HG03342 (cell line): ENCODE results near the gene RPRML.
"Not testable (repeated sequence)": the region's sequence is repeated elsewhere in the genome, so short reads cannot be mapped to it uniquely, and the experiment has no call there.

ENCODE experiments used
- ATAC-seq: cut with Tn5 transposase; IDR thresholded peaks from one replicate; pipeline ENCODE4 v1.9.1; 2021; ENCODE audit warnings: mild to moderate bottlenecking, moderate library complexity; ENCODE audit not compliant: unreplicated experiment

Gene RPRML

DNA sequence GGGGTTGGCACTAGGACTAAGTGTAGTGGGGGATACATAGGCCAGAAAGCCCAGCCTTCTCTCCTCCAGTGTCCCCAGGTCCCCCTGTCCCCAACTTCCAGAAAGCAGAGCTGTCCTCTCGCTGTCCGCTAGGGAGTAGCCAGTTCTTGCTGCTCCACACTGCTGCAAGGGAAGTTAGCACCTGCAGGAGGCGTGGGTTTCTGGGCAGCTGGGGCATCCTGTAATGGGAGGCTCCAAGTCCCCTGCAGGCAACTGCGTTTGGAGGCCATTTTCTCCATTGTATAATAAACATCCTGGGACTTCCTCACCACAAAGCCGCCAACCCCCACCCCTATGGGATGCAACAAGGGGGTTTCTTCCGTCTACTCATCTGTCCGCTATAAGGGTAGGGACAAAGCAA, 1.7 kb downstream of the RPRML start:
- no peak for ATAC-seq

DNA sequence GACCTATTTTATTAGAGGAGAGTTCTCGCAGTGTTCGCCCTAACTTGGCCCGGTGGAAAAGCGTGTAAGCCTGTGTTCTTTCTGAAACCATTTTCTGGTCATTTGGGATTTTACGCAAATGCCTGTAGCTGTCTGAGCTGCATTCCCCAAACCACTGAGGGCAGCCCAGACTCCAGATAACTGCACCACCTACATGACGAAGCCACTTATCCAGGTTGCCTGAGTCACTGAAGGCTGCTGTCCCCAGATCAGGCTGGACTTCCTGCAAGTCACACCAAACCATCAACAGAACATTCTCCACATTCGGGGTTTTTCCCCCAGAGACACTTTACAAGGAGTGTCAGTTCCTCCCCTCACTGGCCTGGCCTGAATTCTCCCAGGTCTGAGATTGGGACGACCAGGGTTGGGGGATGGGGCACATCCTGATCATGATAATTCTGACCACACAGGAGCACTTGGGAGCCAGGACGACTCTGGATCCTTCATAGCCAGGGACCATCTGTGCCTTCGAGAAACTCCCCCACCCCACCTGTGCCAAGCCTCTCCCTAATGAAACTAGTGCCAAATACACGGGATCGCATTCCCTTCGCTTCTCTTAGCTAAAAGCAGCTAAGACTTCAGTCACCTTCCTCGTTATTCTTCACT, 2.3 kb downstream of the RPRML start:
- no peak for ATAC-seq

DNA sequence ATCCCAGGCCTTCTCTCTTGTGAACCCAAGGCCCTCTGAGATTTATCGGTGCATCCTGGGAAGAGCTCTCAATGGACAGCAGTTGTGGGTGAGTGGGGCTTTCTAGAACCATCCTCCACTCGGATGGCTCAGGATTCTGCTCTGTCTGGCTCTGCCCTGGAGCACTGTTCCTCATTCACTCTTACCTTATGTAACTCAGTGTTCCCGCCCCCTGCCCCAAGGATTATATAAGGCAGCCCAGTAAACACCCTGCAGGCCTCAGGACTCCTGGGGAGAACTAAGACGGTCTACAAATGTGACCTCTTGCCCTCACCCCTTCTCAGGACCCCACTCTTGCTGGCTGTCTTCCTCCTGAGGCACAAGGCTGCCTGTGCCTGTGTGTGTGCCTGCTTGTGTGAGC, 3.8 kb downstream of the RPRML start:
- ATAC-seq = no peak

DNA sequence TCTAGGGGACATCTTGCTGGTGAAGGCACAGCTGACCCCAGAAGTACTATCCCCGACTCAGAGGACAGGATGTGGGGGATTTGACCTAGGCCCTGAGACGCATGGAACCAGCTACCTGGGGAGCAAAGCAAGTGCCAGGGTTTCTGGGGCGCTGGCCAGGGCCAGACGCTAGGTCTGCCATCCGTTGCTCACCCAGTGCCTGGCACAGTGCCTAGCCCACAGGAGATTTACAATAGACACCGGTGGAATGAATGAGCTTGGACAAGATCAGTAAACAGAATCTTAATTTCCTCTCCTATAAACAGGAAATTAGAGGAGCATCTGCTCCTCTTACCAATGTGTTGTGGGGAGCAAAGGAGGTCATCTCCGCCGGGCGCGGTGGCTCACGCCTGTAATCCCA, 5.0 kb downstream of the RPRML start:
- no peak for ATAC-seq

DNA sequence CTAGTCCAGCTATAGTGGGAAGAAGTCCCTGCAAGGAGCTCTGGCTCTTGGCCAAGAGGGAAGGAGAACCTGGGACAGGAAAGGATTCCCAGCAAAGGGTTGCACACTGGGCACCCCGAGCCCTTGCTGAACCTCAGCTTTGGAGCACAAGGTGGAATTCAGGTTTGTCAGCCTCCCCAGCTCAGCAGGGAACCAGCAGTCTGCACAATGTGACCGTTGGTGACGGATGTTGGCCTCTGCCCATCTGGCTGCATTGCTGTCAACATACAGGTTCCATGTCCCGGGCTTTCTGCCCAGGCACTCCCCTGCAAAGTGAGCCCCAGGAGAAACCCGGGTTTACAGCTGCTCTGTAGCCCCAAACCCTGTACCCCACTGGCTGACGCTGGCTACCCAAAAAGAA, 6.7 kb downstream of the RPRML start:
- no peak for ATAC-seq

DNA sequence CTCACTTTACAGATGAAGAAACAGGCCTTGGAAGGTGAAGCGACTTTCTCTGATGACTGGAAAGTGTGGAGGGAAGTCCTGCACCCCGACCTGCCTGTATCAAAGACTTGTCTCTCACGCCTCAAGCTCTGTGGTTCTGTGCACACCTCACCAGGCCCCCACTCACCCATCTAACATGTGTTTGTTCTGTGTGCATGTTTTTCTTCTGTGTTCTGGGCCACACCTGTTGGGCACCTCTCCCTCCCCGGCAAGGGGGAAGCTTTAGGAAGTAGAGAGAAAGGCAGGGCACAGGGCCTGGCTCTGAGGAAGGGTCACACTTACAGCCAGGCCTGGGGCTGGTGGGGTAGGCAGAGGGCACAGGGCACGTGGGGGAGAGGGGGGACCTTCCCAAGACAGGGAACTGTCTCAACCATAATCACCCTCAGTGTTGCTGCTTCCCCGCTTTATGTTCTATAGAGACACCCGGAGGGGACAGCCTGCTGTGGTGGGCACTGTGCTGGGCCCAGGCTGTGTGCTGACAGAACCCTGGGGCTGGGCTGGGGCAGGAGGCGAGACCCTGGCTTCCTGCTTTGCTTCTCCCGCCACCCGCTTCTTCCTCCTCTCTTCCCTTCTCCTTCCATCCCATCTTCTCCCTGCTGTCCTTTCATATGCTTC, 7.3 kb downstream of the RPRML start:
- ATAC-seq = no peak

DNA sequence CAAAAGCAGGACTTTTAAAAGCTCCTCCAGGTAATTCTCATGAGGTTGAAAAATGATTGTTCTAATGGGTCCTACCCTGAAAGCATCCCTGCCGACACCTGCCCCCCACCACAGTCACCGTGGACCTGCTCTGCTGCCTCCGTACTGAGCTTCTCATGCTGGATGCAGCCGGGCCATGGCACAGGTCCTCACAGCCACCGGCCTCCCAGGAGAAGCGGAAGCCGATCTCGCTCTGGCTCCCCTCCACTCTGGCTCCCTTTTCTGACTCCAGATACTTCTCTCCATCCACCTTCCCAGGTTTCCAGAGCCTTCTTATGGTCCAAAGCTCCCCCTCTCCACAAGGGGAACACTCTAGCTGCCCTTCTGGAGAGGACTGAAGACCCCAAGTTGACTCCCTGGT, 10.2 kb downstream of the RPRML start:
- ATAC-seq = no peak

DNA sequence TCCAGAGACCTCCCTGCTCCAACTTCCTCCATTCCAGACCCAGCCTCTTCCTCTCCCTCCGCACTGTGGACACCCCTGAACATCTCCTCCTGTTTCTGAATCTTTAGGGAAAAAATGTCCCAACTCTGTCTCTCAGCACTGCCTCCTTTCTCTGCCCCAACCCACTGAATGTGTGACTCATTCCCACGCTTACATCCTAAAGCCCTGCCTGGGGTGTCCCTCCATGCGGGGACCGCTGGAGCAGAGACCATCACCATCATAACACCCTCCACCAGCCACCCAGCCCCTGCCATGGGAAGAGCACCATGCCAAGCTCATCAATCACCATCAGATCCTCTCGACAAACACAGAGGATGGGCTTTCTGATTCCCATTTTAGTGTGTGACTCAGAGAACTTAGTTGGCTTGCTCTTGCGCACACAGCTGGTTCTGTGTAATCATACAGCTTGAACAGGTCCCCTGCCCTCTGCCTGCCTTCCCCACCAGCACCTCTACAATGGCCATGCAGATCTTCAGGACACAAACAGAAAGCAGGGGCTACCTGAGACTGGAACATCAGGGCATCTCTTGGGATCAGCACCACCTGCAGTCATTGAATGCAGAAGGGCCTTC, 10.7 kb downstream of the RPRML start:
- no peak for ATAC-seq

DNA sequence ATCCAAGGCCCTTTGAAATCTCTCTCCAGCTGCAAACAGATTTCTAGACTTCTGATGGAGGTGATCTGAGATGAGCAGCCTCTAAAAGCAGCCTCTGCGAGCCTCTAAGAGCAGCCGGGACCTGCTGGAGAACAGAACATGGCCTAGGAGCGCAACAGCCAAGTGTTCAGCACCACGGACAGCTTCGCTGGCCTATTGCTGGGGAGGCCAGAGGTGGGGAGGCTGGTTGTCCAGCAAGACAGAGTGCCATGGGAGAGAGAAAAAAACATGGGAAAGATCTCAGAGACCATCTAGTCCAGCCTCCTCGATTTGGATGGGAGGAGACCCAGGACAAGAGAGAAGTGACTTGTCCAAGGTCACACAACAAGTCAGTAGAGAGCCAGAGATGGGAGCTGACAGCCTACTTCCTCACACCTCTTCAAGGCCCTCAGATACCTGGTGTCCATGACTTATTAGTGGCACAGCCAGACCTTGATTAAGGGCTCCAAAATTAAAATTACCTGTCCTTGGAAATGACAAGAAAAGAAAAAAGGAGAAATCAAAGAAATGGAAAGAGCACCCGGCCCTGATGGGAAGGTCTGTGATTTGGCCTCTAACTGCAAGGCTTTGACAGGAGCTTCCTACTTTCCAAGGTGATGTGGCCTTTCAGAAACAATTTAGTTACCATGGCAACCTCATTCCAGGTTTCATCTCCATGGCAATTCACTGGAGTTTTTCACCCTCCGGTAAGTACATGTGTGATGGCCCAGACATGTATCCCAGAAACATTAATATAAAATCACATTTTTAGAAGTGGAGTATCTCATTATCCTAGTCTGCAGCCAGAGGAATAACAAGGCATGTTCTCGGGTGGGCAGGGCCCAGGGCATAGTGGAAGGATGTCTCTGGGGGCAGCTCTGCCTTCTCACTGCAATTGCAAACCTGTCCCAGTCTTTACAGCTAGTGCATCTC, 14.5 kb downstream of the RPRML start:
- ATAC-seq = no peak

DNA sequence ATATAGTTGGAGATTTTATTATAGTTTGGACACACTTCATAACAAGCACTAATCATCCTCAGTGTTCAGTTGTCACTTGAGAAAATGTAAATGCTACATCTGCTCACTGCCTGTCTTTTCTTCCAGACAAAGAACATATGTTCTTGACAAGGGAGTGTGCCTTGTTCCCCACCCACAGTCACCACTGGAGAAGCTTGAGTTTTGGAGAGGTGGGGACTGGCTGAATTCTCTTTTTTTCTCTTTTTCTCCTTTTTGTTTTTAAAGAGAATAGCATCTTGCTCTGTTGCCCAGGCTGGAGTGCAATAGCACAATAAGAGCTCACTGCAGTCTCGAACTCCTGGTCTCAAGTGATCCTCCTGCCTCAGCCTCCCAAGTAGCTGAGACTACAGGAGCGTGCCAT, 15.5 kb downstream of the RPRML start:
- ATAC-seq = no peak

DNA sequence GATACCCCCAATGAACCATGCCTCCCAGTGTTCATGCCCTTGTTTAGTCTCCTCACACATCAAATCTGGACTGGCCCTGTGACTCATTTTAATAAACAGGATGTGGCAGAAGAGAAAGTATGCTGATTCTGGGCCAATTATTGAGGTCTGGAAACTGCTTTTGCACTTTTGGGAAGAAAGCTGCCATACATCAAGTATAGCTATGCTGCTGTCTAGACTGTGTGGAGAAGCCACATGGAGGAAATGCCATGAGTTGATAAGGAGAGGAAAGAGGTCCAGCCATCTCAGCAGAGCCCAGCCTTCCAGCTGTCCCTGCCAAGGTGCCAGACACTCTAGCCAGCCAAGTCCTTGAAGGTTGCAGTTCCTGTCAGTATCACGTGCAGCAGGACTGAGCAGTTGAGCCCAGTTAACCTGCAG, 16.7 kb downstream of the RPRML start:
- ATAC-seq = no peak

DNA sequence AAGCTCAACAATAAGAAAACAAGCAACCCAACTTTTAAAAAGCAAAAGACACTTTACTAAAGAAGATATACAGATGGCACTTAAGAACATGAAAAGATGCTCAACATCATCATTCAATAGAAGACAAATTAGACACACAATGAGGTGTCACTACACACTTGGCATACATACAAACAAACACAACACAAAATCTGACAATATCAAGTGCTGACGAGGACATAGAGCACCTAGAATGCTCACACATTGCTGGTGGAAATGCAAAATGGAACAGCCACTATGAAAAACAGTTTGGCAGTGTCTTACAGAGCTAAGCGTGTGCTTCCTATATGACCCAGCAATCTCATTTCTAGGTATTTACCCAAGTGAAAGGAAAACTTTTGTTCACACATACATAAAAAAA, 18.9 kb downstream of the RPRML start:
- no peak for ATAC-seq

DNA sequence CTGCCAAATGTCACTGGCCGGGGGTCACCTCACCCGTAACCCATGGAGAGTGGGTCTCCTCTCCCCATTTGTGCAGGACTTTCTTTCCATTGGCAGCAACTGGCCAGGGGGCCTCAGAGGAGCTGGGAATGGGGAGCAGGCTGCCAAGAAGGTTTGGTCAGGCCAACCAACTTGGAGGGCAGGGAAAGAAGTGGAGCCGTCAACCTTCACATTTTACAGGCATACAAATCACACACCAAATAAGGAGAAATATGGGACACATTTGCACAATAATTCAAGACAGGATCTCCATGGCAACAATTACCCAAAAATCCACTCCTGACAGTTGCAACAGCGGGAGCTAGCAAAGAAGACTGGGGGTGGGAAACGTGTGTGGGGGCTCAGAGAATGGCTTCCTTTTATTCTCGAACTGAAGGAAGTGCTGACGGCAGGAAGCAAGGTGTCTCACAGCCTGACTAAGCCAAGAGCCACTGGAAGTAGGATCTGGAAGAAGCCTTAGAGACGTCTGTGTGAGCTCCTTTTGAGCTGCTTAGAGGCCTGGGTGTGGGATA, 20.9 kb downstream of the RPRML start:
- no peak for ATAC-seq

DNA sequence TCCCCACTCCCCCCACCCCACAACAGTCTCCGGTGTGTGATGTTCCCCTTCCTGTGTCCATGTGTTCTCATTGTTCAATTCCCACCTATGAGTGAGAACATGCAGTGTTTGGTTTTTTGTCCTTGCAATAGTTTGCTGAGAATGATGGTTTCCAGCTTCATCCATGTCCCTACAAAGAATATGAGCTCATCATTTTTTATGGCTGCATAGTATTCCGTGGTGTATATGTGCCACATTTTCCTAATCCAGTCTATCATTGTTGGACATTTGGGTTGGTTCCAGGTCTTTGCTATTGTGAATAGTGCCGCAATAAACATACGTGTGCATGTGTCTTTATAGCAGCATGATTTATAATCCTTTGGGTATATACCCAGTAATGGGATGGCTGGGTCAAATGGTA, 25.9 kb downstream of the RPRML start:
- not testable (repeated sequence) for ATAC-seq

DNA sequence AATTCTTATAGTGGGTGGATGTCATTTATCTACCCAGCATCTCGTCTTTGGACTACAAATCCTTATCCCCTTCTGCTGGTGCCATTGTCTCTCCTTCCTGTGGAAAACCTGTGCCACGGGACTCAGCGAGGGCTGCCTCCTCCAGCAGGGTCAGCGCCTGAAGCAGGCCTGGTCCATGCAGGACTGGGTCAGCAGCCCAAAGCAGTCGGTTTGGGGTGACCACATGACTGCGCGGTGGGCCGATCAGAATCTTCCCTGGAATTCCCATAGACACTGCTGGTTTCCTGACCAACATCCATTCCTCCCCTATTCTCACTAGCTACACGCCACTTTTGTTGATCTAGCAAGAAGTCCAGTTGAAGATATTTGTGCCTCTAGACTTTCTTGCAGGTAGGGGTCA, 26.9 kb downstream of the RPRML start:
- ATAC-seq = no peak

DNA sequence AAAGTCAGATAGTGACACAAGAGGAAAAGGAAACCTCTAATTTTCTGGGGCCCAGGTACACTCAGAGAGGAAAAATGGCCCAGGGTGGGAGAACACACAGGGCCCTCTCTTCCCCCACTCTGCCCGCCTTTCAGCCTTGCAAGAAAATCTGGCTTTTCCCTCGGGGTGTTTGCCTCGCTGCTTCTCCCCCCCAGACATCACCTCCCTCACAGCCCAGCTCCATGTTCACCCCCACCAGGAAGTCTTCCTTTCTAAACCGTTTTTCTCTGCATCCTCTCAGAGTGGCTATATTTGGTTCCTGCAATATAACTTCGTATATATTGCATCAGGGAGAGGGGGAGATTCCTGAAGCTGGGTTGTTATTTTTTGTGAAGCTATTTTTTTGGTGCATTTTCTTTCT, 27.3 kb downstream of the RPRML start:
- ATAC-seq = no peak

DNA sequence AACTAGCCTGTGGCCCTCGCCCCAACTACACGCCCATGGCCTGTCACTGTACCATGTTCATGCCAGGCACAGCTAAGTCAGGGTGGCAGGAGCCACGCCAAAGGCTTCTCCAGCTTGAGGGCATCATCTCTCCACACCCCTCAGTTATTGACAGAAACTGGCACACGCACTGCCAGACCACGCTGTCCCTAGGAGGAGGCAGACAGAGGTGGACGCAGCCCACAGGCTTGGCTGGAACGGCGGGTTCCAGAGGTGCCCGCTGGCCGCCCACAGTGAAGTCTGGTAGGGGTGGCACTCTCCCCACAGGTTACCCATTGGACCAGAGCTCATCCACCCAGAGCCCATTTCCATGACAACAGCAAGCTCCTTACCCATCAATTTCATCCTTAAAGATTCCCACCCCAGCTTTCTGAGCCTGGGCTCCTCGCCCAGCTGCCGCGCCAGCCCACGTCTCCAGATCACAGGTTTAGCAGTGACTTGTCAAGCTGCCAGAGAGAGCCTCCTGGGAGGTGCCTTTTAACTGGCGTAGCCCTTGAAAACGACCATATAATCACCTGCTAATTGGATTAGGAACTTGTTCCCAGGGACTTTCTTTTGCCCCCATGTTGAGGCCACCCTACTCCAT, 27.9 kb downstream of the RPRML start:
- no peak for ATAC-seq

DNA sequence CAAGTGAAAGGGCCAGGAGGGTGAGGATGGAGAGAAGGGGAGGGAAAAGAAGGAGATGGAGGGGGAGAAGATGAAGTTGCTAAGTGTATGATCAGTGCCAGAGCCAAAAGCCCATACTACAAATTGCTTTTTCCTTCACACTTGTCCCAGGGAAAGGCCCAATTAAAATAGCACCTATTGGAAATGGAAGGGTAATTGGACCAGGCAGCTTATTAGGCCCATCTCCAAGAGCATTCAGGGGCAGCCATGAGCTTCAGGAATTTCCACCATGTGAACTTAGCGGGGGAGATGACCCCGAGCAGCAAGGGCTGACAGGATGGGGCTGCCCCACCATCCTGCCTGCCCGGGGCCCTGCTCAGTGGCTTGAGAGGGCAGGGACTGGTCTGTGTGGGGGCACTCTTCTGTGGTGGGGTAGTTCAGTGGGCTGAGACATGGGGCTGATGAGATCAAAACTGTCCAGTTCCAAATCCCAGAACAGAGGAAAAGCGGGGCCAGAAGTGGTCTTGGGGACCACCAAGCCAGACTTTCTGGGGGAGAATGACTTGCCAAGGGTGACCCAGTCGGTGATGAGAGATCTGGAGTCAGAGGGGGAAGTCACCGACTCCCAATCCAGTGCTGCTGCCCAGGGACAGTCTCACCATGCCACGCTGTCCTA, 28.6 kb downstream of the RPRML start:
- no peak for ATAC-seq

DNA sequence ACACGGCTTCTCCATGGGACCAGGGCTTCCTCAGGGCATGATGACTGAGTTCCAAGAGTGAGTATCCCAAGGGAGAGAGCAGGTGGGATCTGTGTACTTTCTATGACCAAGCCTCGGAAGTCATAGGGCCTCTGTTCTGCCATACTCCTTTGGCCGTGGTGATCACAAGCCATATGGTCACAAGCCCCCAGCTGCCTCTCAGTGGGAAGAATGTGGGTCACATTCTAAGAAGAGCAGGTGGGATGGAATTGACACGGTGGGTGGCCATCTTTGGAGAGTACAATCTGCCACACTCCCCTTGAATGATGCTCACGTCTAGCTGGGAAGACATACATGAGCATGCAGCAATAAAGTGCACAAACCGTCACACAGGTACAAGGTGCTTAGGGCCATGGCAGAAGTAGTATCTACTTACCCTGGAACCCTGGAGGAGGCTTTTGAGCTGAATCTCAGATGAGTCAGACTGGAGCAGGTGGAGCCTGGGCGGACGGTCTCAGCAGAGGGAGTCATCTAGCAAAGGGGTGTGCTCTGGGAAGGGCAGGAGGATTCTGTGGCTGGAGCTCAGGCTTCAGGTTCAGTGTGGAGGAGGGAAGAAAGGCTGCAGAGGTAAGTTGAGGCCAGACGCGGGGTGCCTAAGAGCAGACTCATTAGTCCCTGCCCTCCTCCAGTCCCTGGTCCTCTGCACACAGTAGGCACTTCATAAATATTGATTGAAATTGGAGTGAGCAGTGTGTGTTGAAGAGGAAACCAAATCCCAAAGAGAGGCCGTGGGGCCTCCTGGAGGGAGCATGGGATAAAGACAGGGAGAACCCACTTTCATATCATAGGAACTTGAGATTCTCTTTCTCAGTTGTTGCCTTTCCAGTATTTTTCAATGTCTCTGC, 29.5 kb downstream of the RPRML start:
- ATAC-seq = no peak
